Measurements from ENCODE around the gene CDCA7L.

CDCA7L gene

GRCh38 chr7:21914671-21915070 is 31.0 kb downstream of the CDCA7L start:
- peaks cover 20% of the 10 kb centered on the region for H3K4me1 ChIP-seq (ENCODE audit: control insufficient read depth, low read length)
- H3K4me2 ChIP-seq (ENCODE audit: low read length) = no peak overlapping the region
- no peaks in the 10 kb centered on the region for H3K27me3 ChIP-seq (ENCODE audit: control insufficient read depth, low read length)
- 0 out of 2 replicates have a peak, but pooled peaks cover 2% of the 10 kb centered on the region for H3F3A ChIP-seq (ENCODE audit: control insufficient read depth, insufficient read depth)
- H3K9me2 ChIP-seq (replicated peaks; ENCODE audit: control insufficient read depth, low read length) = no peaks in the 10 kb centered on the region
- H3K27ac ChIP-seq (ENCODE audit: low read depth, low read length) = no peak overlapping the region
- H3K79me2 ChIP-seq (ENCODE audit: control insufficient read depth, low read length) = peaks cover 14% of the 10 kb centered on the region
- H3K4me3 ChIP-seq (ENCODE audit: low read length) = no peak overlapping the region
- H4K20me1 ChIP-seq (ENCODE audit: control insufficient read depth, insufficient read depth, low read depth, low read length) = peaks cover 6% of the 10 kb centered on the region; the same call in 1 of the 2 replicates
- H3K9me3 ChIP-seq (ENCODE audit: control insufficient read depth, insufficient read depth, low read length) = no peaks in the 10 kb centered on the region
- peaks cover 63% of the 10 kb centered on the region for H3K36me3 ChIP-seq (ENCODE audit: control insufficient read depth, low read length)
- TF ChIP-seq CTCF (IDR thresholded peaks at IDR 0.05; ENCODE audit: low read depth, low read length, poor library complexity, severe bottlenecking) (no peak), EZH2phosphoT487 (IDR thresholded peaks at IDR 0.05; ENCODE audit: borderline replicate concordance, low read length) (no peak)

GRCh38 chr7:21912931-21913780 is 32.5 kb downstream of the CDCA7L start:
- Histone ChIP-seq H3K4me2 (ENCODE audit: low read length) (no peak overlapping the region), H3K27me3 (ENCODE audit: control insufficient read depth, low read length) (no peaks in the 10 kb centered on the region), H3K36me3 (ENCODE audit: control insufficient read depth, low read length) (peaks cover 78% of the 10 kb centered on the region), H3K9me3 (ENCODE audit: control insufficient read depth, insufficient read depth, low read length) (no peaks in the 10 kb centered on the region), H3F3A (ENCODE audit: control insufficient read depth, insufficient read depth) (0 out of 2 replicates have a peak, but pooled peaks cover 2% of the 10 kb centered on the region), H3K9me2 (replicated peaks; ENCODE audit: control insufficient read depth, low read length) (no peaks in the 10 kb centered on the region), H3K4me3 (ENCODE audit: low read length) (no peak overlapping the region), H3K27ac (ENCODE audit: low read depth, low read length) (no peak overlapping the region), H3K79me2 (ENCODE audit: control insufficient read depth, low read length) (peaks cover under 1% of the 10 kb centered on the region), H3K4me1 (ENCODE audit: control insufficient read depth, low read length) (peaks cover 19% of the 10 kb centered on the region), H4K20me1 (ENCODE audit: control insufficient read depth, insufficient read depth, low read depth, low read length) (peaks cover 3% of the 10 kb centered on the region; the same call in 1 of the 2 replicates)
- TF ChIP-seq CTCF (IDR thresholded peaks at IDR 0.05; ENCODE audit: low read depth, low read length, poor library complexity, severe bottlenecking) = no peak
- TF ChIP-seq EZH2phosphoT487 (IDR thresholded peaks at IDR 0.05; ENCODE audit: borderline replicate concordance, low read length) = no peak

GRCh38 chr7:21912305-21912704 is 33.4 kb downstream of the CDCA7L start:
- Histone ChIP-seq H3K4me2 (ENCODE audit: low read length) (no peak overlapping the region), H3K27me3 (ENCODE audit: control insufficient read depth, low read length) (no peaks in the 10 kb centered on the region), H3K79me2 (ENCODE audit: control insufficient read depth, low read length) (no peaks in the 10 kb centered on the region), H4K20me1 (ENCODE audit: control insufficient read depth, insufficient read depth, low read depth, low read length) (peaks cover 3% of the 10 kb centered on the region; the same call in 1 of the 2 replicates), H3K4me3 (ENCODE audit: low read length) (no peak overlapping the region), H3K27ac (ENCODE audit: low read depth, low read length) (no peak overlapping the region), H3K36me3 (ENCODE audit: control insufficient read depth, low read length) (peaks cover 87% of the 10 kb centered on the region), H3K9me2 (replicated peaks; ENCODE audit: control insufficient read depth, low read length) (no peaks in the 10 kb centered on the region), H3K9me3 (ENCODE audit: control insufficient read depth, insufficient read depth, low read length) (no peaks in the 10 kb centered on the region), H3K4me1 (ENCODE audit: control insufficient read depth, low read length) (peaks cover 19% of the 10 kb centered on the region), H3F3A (ENCODE audit: control insufficient read depth, insufficient read depth) (0 out of 2 replicates have a peak, but pooled peaks cover 2% of the 10 kb centered on the region)
- TF ChIP-seq EZH2phosphoT487 (IDR thresholded peaks at IDR 0.05; ENCODE audit: borderline replicate concordance, low read length) (no peak), CTCF (IDR thresholded peaks at IDR 0.05; ENCODE audit: low read depth, low read length, poor library complexity, severe bottlenecking) (no peak)
